Vagina (tissue), 2 donors: ENCODE results near the gene CPAMD8.

Experiments used
- CTCF ChIP-seq, 3 experiments: fragments of 450-650 bp in 2 of 3; fragments of 200-600 bp in 1 of 3; sonication (generic) in 1 of 3; IDR thresholded peaks; one replicate each; pipeline ENCODE4 v1.5.1; 2017 to 2019; ENCODE audit warnings: antibody characterized with exemption in 3 of 3, mild to moderate bottlenecking in 2 of 3, moderate library complexity in 2 of 3
- POLR2A ChIP-seq, 2 donors: fragments of 450-650 bp; IDR thresholded peaks; one replicate each; pipeline ENCODE4 v1.6.1; 2017; ENCODE audit warnings: antibody characterized with exemption in 2 of 2, mild to moderate bottlenecking in 2 of 2, moderate library complexity in 2 of 2
- POLR2AphosphoS5 ChIP-seq, 2 donors: sonication (generic); formaldehyde crosslinking; IDR thresholded peaks; one replicate each; pipeline ENCODE4 v1.9.0; 2017; ENCODE audit warnings: antibody characterized with exemption in 2 of 2, mild to moderate bottlenecking in 2 of 2, low read depth in 1 of 2; ENCODE audit not compliant: insufficient read depth in 1 of 2

- TF ChIP-seq CTCF (IDR thresholded peaks at IDR 0.05) (no peak), POLR2AphosphoS5 (IDR thresholded peaks at IDR 0.05; ENCODE audit: insufficient read depth in 1 of 2, low read depth in 1 of 2) (no peak), POLR2A (IDR thresholded peaks at IDR 0.05) (no peak)
These were observed 22.2 kb downstream of the CPAMD8 start for GRCh38 chr19:17004386-17004785.
